GM12872 (cell line): ENCODE data around the gene DIPK1A.

Experiments used
- CTCF ChIP-seq: IDR thresholded peaks from 3 replicates; pipeline ENCODE4 v1.5.1; 2011; ENCODE audit warnings: low read depth, mild to moderate bottlenecking, low read length, moderate library complexity; ENCODE audit not compliant: insufficient read depth

The DIPK1A gene

DNA sequence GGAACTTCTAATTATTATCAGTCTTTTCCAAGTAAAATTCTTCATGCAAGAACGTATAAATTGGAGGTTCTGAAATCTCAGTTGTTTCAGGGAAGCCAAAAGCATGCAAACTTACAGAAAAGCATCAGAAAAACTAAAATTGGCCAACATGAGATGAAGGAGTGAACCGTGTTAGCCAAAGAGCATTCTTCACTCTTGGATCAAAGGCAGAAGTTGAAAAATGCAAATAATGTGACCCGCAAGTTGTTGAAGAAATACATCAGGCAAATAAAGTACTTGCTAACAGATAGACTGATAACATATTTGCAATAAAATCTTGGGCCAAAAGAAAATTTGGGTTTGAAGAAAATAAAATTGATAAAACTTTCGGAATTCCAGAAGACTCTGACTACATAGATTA is 29.6 kb downstream of the DIPK1A start:
- TF ChIP-seq CTCF, result no peak

DNA sequence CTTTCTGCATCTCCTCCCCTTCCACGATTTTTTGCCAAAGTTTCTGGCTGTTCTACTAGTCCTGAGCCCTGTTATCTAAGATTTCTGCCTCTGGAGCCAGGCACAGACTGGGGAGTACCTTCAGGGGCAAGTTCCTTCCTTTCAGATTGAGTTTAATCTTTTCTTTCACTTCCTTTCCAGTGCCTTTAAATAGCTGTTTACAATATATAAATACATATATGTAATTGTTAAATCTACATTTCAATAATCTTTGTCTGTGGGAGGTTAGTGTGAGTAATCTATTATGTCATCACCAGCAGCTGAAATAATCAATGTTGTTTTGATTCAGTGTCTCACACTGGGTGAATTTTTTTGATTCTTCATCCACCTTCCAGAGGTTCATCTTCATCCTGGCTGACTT is 31.8 kb downstream of the DIPK1A start:
- no peak for TF ChIP-seq CTCF

GRCh38 chr1:92927870-92928269 is 33.4 kb downstream of the DIPK1A start:
- TF ChIP-seq CTCF, result peak; percentile 21; the same call in 2 of the 3 replicates

DNA sequence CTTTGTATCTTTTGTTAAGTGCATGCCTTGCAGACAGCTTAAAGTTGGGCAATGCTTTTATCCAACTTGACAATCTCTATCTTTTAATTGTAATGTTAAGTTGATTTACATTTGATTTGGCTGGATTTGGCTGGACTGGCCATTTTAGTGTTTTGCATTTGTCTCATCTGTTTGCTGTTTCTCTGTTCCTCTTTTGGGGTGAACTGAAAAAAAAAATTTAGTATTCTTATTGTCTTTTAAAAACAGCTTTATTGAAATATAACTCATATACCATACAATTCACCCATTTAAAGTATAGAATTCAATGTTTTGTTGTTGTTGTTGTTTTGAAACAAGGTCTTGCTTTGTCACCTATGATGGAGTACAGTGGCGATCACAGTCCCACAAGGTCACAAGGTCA is 34.4 kb downstream of the DIPK1A start:
- TF ChIP-seq CTCF, result no peak

DNA sequence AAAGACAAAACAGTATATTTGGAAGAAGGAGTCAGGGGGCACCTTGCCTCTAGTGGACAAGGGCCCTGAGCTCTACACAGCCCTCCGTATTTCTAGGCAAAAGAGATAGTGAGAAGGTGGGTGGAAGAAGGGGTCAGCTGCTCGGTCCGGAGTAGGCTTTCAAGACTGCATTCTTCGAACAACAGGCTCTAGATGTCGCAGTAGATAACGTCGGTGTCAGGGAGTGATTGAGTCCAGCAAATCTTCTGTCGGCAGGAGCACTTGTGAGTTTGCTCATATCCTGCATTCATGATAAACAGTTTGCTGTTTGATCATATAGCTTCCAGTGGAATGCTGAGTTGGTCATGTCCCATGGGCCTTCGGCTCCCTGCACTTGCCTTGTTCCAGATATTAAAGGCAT is 36.8 kb downstream of the DIPK1A start:
- TF ChIP-seq CTCF, result no peak

DNA sequence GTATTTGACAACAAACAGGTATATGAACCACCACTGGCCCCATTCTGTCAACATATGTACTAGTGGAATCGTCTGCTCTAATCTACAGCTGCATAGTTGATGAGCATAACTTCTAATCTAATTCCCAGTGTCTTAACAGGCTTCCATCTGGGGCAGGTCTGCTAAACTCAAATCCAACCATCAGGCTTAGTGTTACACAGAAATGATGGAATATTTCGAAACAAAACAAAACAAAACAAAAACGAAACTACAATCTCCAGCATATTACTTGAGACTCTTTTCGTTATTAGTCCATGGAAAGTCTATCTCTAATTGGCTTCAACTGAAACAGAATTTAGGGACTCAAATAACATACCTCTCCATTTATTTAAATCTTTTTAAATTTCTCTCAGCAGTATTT is 37.6 kb downstream of the DIPK1A start:
- no peak for TF ChIP-seq CTCF

GRCh38 chr1:92922356-92923035 is 38.8 kb downstream of the DIPK1A start:
- TF ChIP-seq CTCF, result no peak
